Large intestine (tissue), 3 donors: ENCODE data around the gene CLDN7. TPM values are rescaled to one million over a fixed set of nuclear protein-coding genes. Genes with fewer than 3 reads are reported as not detected.

Experiments used
- DNase-seq, 2 donors: peaks; one replicate each; pipeline versions ENCODE4 v3.0.0 to v3.0.0-alpha.2; 2013
- H3K27ac ChIP-seq: one replicate; pipeline ENCODE4 v1.5.1; 2013; ENCODE audit warnings: low read length
- H3K27me3 ChIP-seq: 2 replicates; pipeline ENCODE4 v1.6.1; 2013; ENCODE audit warnings: low read length; ENCODE audit not compliant: control insufficient read depth, insufficient read depth
- H3K36me3 ChIP-seq: 2 replicates; pipeline ENCODE4 v1.6.1; 2013; ENCODE audit warnings: low read length; ENCODE audit not compliant: control insufficient read depth, insufficient read depth
- H3K4me1 ChIP-seq: one replicate; pipeline ENCODE4 v1.6.1; 2013; ENCODE audit warnings: low read length; ENCODE audit not compliant: control insufficient read depth, insufficient read depth
- H3K4me3 ChIP-seq: one replicate; pipeline ENCODE4 v1.5.1; 2013; ENCODE audit warnings: low read length
- H3K9me3 ChIP-seq: one replicate; pipeline ENCODE4 v1.6.1; 2013; ENCODE audit warnings: mild to moderate bottlenecking, low read depth, low read length, moderate library complexity; ENCODE audit not compliant: control insufficient read depth
- WGBS: methylation state at CpG from one replicate; pipeline ENCODE4 v1.1.5; 2013; ENCODE audit warnings: low lambda C conversion rate; ENCODE audit not compliant: insufficient coverage; 5-methylcytosine and 5-hydroxymethylcytosine counted together
- polyA plus RNA-seq: library from polyadenylated mRNA; unstranded; fragments of 120-200 nt; gene quantifications from one replicate; pipeline ENCODE4 v1.2.1, GENCODE V29; 2013

Gene CLDN7
- polyA plus RNA-seq, 1 donor: 250 TPM

DNA sequence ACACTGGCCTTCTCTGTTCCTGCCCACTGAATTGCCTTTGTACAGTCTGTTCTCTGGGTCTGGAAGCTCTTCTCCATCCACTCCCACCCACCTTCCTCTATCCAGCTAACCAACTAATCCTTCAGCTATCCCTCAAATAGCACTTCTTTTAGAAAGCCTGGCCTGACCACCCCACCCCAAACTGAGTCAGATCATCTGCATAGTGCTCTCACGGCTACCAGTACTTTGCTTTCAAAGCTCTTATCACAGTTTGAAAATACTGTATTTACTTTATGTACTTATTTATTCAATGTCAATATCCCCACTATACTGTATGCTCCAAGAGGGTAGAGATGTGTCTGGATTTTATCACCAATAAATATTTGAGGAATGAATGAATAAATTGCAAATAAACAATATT lies 4.5 kb upstream of the CLDN7 start:
- H3K4me3 ChIP-seq: no peak overlapping the region
- no peak for DNase-seq
- no peak overlapping the region for H3K27ac ChIP-seq
- 20% methylated on average over 1 of the region's 1 CpG for WGBS
- H3K4me1 ChIP-seq: peaks cover 15% of the 10 kb centered on the region
- H3K36me3 ChIP-seq: no peaks in the 10 kb centered on the region
- no peaks in the 10 kb centered on the region for H3K9me3 ChIP-seq
- H3K27me3 ChIP-seq: peaks cover 20% of the 10 kb centered on the region

DNA sequence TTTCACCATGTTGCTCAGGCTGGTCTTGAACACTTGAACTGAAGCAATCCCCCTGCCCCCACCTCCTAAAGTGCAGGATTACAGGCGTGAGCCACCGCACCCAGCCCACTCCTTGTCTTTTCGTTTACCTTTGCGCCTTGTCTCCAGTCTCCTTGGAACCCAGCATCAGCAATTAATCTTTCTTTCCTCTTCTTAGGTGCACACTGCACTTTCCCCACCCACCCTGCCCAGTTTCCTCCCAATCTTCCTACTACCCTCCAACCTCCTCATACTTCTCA lies 1.5 kb upstream of the CLDN7 start:
- Histone ChIP-seq H3K36me3 (peaks cover 13% of the 10 kb centered on the region), H3K4me1 (peaks cover 24% of the 10 kb centered on the region), H3K4me3 (peak overlapping the region; percentile 99), H3K27ac (peak overlapping the region; percentile 97), H3K9me3 (no peaks in the 10 kb centered on the region), H3K27me3 (peaks cover 28% of the 10 kb centered on the region)
- 0% methylated on average over 1 of the region's 4 CpGs for WGBS
- DNase-seq: peak; percentile 27 to 74

DNA sequence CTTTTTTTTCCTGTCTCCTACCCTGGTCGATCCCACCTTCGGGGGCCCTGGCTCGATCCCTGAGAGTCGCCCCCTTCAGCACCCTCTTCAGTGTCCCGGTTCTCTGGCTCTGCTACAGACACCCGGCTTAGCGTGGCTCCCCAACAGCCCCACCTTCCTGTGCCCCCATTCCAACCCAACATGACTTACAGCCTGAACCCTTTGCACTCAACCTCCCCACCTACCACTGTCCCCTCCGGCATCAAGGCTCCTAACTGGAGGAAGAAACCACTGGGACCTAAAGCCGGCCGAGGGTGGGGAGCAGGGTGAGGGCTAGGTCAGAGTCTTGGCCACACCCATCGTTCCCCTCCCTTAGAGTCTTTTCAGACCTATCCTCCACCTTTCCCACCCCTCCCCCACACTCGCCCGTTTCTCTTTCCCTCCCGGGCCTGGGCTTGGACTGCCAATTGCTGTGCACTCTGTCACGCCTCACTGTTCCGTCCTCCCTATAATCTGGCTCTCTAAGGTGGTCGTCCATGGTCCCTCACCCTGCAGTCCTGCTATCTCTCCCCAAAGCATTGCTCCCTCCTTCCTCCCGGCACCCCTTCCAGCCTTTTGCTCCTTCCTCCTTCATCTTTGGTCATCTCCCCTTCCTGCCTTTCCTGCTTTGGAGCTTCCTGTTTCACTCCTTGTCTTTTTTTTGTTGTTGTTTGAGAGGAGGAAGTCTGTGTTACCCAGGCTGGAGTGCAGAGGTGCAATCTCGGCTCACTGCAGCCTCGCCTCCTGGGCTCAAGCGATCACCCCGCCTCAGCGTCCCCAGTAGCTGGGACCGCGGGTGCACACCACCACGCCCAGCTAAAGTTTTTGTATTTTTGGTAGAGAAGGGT lies 890 bp upstream of the CLDN7 start:
- Histone ChIP-seq H3K36me3 (peaks cover 13% of the 10 kb centered on the region), H3K4me1 (peaks cover 29% of the 10 kb centered on the region), H3K4me3 (peak overlapping the region; percentile 99), H3K27me3 (peaks cover 28% of the 10 kb centered on the region), H3K9me3 (no peaks in the 10 kb centered on the region), H3K27ac (peak overlapping the region; percentile 97)
- 0% methylated on average over 2 of the region's 26 CpGs for WGBS
- peak; percentile 84 to 93 for DNase-seq

DNA sequence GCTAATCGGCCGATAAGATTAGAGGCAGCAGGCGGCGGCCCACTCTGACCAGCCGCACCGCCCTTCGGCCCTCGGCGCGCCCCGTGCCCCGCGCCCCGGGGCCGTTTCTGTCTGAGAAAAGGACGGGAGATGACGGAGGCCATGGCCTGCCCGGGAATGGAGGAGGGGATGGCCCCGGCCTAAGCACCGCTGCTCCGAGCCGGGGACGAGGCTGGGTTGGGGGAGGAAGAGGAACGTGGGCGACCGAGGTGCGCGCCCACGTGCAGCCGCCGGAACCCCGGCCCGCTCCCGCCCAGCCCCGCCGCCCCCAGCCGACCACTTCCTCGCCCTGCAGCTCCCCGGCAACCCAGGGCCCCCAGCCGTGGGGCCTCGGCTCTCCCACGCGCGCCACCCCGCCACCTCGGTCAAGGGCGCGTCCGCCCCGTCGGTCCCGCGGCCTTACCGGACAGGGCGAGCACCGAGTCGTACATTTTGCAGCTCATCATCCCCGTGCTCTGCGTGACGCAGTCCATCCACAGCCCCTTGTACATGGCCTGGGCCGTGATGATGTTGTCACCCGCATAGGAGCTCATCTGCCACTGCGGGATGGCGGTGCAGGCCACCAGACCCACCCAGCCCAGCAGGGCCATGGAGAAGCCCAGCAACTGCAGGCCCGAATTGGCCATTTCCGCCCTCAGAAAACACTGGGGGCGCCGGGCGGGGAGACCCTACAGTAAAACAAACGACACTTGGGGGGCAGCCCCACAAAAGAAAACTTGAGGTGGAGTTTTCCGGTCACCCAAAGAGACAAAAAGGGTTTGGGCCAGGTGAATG lies 693 bp downstream of the CLDN7 start:
- Histone ChIP-seq H3K36me3 (peaks cover 25% of the 10 kb centered on the region), H3K4me1 (peaks cover 44% of the 10 kb centered on the region), H3K27ac (peak overlapping the region; percentile 98), H3K27me3 (peaks cover 28% of the 10 kb centered on the region), H3K4me3 (peak overlapping the region; percentile 99), H3K9me3 (no peaks in the 10 kb centered on the region)
- no CpG with 5 or more reads among the region's 71 CpGs for WGBS
- DNase-seq: peak in 1 of 2 donors; percentile 51

DNA sequence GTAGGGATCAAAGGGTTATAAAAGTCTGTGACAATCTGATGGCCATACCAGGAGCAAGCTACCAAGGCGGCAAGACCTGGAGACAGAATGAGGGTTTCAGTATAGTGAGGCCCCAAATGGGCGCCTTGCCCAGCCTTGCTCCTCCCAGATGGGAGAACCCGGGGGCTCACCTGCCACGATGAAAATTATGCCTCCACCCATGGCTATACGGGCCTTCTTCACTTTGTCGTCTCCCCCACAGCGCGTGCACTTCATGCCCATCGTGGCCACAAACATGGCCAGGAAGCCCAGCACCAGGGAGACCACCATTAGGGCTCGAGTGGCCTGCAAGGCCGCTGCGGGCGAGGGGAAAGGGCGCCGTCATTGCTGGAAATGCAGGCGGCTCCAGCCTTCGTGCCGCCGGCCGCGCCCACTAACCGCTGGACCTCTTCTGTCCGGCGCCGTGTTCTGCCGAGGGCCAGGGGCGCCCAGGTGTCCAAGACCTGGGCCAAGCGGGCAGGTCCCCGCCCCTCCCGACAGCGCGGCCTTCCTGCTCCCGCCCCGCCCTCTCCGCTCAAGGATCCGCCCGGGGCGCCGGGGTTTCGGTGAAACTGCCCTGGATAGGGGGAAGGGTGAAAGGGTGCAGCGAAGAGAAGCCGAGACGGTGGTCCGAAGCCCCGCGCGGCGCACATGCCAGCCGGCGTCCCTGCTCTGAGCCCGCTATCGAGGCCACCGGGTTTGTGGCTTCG lies 1.5 kb downstream of the CLDN7 start:
- Histone ChIP-seq H3K27ac (peak overlapping the region; percentile 98), H3K27me3 (peaks cover 28% of the 10 kb centered on the region), H3K9me3 (no peaks in the 10 kb centered on the region), H3K36me3 (peaks cover 32% of the 10 kb centered on the region), H3K4me3 (peak overlapping the region; percentile 99), H3K4me1 (peaks cover 44% of the 10 kb centered on the region)
- DNase-seq: peak; percentile 75 to 84
- no CpG with 5 or more reads among the region's 54 CpGs for WGBS

DNA sequence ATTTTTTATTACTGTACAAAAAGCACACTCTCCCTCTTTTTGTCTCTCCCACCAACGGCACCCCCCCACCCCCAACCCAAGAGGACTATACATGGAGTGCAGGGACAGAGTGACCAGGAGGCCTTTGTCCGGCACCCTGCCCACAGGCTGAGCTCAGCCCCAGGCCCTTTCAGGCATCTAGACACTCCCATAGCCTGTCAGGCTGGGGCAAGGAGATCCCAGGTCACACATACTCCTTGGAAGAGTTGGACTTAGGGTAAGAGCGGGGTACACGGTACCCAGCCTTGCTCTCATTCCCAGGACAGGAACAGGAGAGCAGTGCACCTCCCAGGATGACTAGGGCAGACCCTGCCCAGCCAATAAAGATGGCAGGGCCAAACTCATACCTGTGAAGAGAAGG lies 2.1 kb downstream of the CLDN7 start:
- H3K4me3 ChIP-seq: peak overlapping the region; percentile 99
- DNase-seq: peak in 1 of 2 donors; percentile 38
- H3K27me3 ChIP-seq: peaks cover 28% of the 10 kb centered on the region
- peaks cover 36% of the 10 kb centered on the region for H3K36me3 ChIP-seq
- peaks cover 44% of the 10 kb centered on the region for H3K4me1 ChIP-seq
- WGBS: no CpG with 5 or more reads among the region's 4 CpGs
- H3K9me3 ChIP-seq: no peaks in the 10 kb centered on the region
- H3K27ac ChIP-seq: peak overlapping the region; percentile 98

DNA sequence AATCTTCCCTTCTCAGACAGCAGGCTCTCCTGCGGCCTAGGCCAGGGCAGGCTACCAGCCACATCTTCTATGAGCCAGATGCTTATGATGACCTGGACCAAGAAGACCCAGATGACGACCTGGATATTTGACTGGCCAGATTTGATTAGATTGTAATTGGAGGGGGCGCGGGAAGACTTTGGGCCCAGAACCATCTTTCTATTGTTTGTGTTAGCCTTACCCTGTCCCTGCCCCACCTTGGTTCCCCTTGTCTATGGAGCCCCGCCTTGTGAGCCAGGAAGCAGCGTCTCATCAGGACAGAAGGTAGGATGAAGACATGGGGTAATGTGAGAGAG lies 2.8 kb downstream of the CLDN7 start:
- peaks cover 41% of the 10 kb centered on the region for H3K36me3 ChIP-seq
- no peak for DNase-seq

DNA sequence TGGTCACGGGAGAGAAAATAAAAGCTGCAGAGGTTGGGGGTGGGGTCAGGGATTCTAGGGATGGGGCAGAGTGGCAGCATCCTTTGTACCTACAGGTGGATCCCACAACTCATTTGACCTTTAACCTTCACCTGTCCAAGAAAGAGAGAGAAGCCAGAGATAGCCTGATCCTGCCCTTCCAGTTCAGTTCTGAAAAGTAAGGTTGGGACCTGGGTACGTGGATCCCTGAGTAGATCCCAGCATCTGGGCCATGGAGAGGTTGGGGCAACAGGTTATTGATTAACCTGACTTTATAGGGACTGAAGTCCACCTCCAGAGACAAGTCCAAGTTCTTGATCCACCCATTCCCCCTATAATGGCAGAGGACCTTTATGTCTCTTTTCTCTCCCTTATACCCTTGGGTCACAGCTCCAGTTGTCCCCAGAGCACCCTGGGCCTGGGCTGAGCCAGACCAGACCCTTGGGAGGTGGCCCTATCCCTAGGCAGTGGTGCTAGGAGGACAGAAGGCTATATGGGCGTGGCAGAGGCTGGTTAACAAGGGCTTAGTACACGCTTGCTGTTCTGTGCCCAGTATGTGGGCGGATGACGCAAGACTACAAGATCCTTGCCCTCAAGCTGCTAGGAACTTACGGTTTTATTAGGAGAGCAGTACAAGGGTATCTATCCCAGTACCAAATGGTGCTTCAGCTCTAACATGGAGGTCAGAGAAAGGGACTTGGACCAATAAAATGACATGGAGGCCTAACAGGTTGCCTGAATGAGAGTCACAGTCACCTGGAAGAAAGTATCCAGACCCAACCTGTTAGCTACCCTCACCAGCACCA lies 3.3 kb downstream of the CLDN7 start:
- H3K4me1 ChIP-seq: peaks cover 45% of the 10 kb centered on the region
- peak overlapping the region; percentile 99 for H3K4me3 ChIP-seq
- peak overlapping the region; percentile 98 for H3K27ac ChIP-seq
- peaks cover 26% of the 10 kb centered on the region for H3K27me3 ChIP-seq
- H3K9me3 ChIP-seq: no peaks in the 10 kb centered on the region
- no CpG with 5 or more reads among the region's 7 CpGs for WGBS
- DNase-seq: peak; percentile 94 to 98
- peaks cover 45% of the 10 kb centered on the region for H3K36me3 ChIP-seq

More for the DNA sequence above, 2.8 kb downstream of the CLDN7 start:
- peaks cover 45% of the 10 kb centered on the region for H3K4me1 ChIP-seq
- no peaks in the 10 kb centered on the region for H3K9me3 ChIP-seq
- no CpG with 5 or more reads among the region's 6 CpGs for WGBS
- peak overlapping the region; percentile 98 for H3K27ac ChIP-seq
- H3K27me3 ChIP-seq: peaks cover 27% of the 10 kb centered on the region
- peak overlapping the region; percentile 99 for H3K4me3 ChIP-seq

DNA sequence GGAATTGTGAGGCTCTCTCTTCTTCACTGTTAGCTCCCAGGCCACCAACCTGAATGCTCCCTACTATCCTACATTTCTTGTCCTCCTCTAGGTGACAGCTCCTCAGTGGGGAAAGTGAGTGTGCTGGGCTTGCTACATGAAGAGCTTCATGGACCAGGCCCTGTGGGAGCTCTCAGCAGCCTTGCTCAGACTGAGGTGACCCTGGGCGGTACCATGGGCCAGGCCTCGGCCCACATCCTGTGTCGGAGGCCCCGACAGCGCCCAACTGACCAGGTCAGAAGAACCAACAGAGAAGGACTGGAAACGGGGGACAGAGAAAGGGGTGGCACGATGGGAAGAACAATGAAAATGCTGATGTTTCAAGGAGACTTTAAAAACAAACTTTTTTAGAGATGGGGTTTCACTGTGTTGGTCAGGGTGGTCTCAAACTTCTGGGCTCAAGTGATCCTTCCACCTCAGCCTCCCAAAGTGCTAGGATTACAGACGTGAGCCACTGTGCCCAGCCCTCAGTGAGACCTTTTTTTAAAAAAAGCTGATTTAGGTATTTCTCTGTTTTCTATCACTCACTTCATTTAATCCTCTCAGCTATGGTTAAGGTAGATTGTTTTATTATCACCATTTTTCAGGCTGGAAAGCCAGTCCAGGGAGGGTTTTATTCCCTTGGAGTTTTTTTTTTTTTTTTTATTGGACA lies 5.4 kb downstream of the CLDN7 start:
- Histone ChIP-seq H3K9me3 (no peaks in the 10 kb centered on the region), H3K27ac (peak overlapping the region; percentile 98), H3K4me1 (peaks cover 42% of the 10 kb centered on the region), H3K4me3 (no peak overlapping the region), H3K36me3 (peaks cover 45% of the 10 kb centered on the region), H3K27me3 (peaks cover 10% of the 10 kb centered on the region)
- no CpG with 5 or more reads among the region's 8 CpGs for WGBS
- DNase-seq: no peak
